ENCODE measurements around the gene URM1.
A peak's percentile ranks its signal among the peaks of the same experiment; 100 is the strongest.

The URM1 gene

GRCh38 chr9:128429513-128430086 lies 58.4 kb downstream of the URM1 start:
- no peak for DNase-seq (ENCODE audit: low spot score)

- no peak for DNase-seq (ENCODE audit: low spot score)
These were observed 60.0 kb downstream of the URM1 start for GRCh38 chr9:128431207-128431606.

- no peak for DNase-seq (ENCODE audit: low spot score)
These were observed 63.2 kb downstream of the URM1 start for GRCh38 chr9:128434340-128434739.

GRCh38 chr9:128435611-128436010 lies 64.4 kb downstream of the URM1 start:
- DNase-seq (ENCODE audit: low spot score): no peak

GRCh38 chr9:128438343-128439109 lies 67.4 kb downstream of the URM1 start:
- peak; percentile 72 for DNase-seq (ENCODE audit: low spot score)

- DNase-seq (ENCODE audit: low spot score): no peak
These were observed 68.1 kb downstream of the URM1 start for GRCh38 chr9:128439273-128439672.
